Endodermal cell (in vitro differentiated cells): ENCODE data around the gene KATNAL1. TPM values are rescaled to one million over a fixed set of nuclear protein-coding genes. Genes with fewer than 3 reads are reported as not detected.
A peak's percentile ranks its signal among the peaks of the same experiment; 100 is the strongest.

Experiments used
- DNase-seq: peaks from one replicate; pipeline ENCODE4 v3.0.0-alpha.2; 2017
- H3K27ac ChIP-seq: 2 replicates; pipeline ENCODE4 v1.5.1; 2013; ENCODE audit warnings: mild to moderate bottlenecking, low read depth, low read length, moderate library complexity
- H3K27me3 ChIP-seq: 2 replicates; pipeline ENCODE4 v1.6.1; 2013; ENCODE audit warnings: mild to moderate bottlenecking, low read length, moderate library complexity; ENCODE audit not compliant: insufficient read depth, control insufficient read depth, poor library complexity, severe bottlenecking
- H3K36me3 ChIP-seq: 2 replicates; pipeline ENCODE4 v1.7.0; 2013; ENCODE audit warnings: mild to moderate bottlenecking, low read length, moderate library complexity; ENCODE audit not compliant: control insufficient read depth, insufficient read depth
- H3K4me1 ChIP-seq: one replicate; pipeline ENCODE4 v1.7.0; 2013; ENCODE audit warnings: low read length; ENCODE audit not compliant: control insufficient read depth, insufficient read depth
- H3K4me3 ChIP-seq: 2 replicates; pipeline ENCODE4 v1.5.1; 2013; ENCODE audit warnings: mild to moderate bottlenecking, low read length, moderate library complexity
- H3K9ac ChIP-seq: 2 replicates; pipeline ENCODE4 v1.6.1; 2013; ENCODE audit warnings: mild to moderate bottlenecking, low read length, moderate library complexity; ENCODE audit not compliant: poor library complexity, severe bottlenecking; ENCODE audit errors: extremely low read depth
- H3K9me3 ChIP-seq: 2 replicates; pipeline ENCODE4 v1.6.1; 2013; ENCODE audit warnings: mild to moderate bottlenecking, low read length, moderate library complexity; ENCODE audit not compliant: control insufficient read depth
- H3K27ac Mint-ChIP-seq: 2 replicates; pipeline ENCODE4 v1.8.0; 2020; ENCODE audit warnings: mixed read lengths
- H3K27me3 Mint-ChIP-seq: 2 replicates; pipeline ENCODE4 v1.8.0; 2021; ENCODE audit warnings: mild to moderate bottlenecking, mixed read lengths; ENCODE audit not compliant: insufficient read depth
- H3K36me3 Mint-ChIP-seq: 2 replicates; pipeline ENCODE4 v1.8.0; 2020; ENCODE audit warnings: low read depth, mixed read lengths
- H3K4me1 Mint-ChIP-seq: 2 replicates; pipeline ENCODE4 v1.8.0; 2020; ENCODE audit warnings: mixed read lengths
- H3K4me3 Mint-ChIP-seq: 2 replicates; pipeline ENCODE4 v1.8.0; 2020; ENCODE audit warnings: mild to moderate bottlenecking, moderate library complexity, mixed read lengths
- H3K9me3 Mint-ChIP-seq: 2 replicates; pipeline ENCODE4 v1.8.0; 2020; ENCODE audit warnings: mild to moderate bottlenecking, mixed read lengths
- WGBS, 2 experiments: methylation state at CpG; one replicate each; pipeline versions ENCODE4 v1.1.5 to v1.1.7; 2013; ENCODE audit warnings: missing lambda C conversion rate in 2 of 2, mixed read lengths in 1 of 2; ENCODE audit not compliant: insufficient coverage in 1 of 2, insufficient read length in 1 of 2; 5-methylcytosine and 5-hydroxymethylcytosine counted together
- total RNA-seq, 2 donors: library from RNA; stranded (reverse); fragmentation: NEBNext Ultra II Directional in 1 of 2; extraction: Animal tissue kit (Norgen Biotek cat#: 25700) in 1 of 2; gene quantifications; 2 replicates in 1 of 2; 3 replicates in 1 of 2; pipeline ENCODE4 v1.2.1, GENCODE V29; 2021
- TF ChIP-seq, protein P1 (sequence below): fragments of 200-600 bp; sonication (generic); conservative IDR thresholded peaks from 2 replicates; pipeline ENCODE4 v1.5.0; 2021; ENCODE audit warnings: antibody characterized with exemption, mild to moderate bottlenecking

The KATNAL1 gene
- total RNA-seq, 2 donors from 2014 or later: 20.3 to 32.2 TPM

DNA sequence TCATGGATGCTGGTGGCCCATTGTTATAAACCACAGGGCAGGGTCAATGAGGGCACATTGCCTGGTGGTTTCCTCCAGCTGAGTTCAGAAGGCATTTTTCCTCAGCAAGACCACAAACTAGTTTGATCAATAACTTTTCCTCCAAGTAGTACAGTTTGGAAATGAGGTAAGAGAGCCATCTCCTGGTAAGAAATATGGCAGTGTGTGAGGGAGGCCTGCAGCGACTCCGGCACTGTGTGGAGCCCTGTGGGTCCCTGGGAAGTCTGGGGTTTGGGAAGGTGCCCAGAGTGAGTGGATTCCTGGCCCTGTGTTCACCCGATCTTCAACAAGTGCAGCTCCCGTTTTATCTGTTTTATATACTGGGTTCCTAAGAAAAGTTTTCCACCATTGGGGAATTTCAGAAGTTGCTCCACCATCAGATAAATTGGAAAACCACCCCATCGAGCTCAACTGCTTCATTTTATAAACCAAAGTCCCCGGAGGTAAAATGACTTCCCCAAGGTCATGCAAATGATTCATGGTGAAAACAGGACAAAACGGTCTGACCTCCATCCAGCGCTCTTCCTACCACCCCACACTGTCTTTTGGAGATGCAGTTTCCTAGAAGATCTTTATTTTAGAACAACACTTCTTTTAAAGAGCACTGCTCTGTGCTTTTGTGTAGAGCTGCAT lies 148.4 kb downstream of the KATNAL1 start:
- H3K27me3 ChIP-seq: no peaks in the 10 kb centered on the region
- H3K27ac ChIP-seq: no peak overlapping the region
- no peak overlapping the region for H3K4me3 ChIP-seq
- Mint-ChIP-seq H3K4me1 (peaks cover 11% of the 10 kb centered on the region), H3K36me3 (no peaks in the 10 kb centered on the region), H3K27me3 (no peaks in the 10 kb centered on the region), H3K27ac (no peak overlapping the region), H3K4me3 (no peak overlapping the region), H3K9me3 (peaks cover 9% of the 10 kb centered on the region)
- no peak for DNase-seq
- no peaks in the 10 kb centered on the region for H3K4me1 ChIP-seq
- TF ChIP-seq, protein P1, sequence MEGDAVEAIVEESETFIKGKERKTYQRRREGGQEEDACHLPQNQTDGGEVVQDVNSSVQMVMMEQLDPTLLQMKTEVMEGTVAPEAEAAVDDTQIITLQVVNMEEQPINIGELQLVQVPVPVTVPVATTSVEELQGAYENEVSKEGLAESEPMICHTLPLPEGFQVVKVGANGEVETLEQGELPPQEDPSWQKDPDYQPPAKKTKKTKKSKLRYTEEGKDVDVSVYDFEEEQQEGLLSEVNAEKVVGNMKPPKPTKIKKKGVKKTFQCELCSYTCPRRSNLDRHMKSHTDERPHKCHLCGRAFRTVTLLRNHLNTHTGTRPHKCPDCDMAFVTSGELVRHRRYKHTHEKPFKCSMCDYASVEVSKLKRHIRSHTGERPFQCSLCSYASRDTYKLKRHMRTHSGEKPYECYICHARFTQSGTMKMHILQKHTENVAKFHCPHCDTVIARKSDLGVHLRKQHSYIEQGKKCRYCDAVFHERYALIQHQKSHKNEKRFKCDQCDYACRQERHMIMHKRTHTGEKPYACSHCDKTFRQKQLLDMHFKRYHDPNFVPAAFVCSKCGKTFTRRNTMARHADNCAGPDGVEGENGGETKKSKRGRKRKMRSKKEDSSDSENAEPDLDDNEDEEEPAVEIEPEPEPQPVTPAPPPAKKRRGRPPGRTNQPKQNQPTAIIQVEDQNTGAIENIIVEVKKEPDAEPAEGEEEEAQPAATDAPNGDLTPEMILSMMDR: peak; percentile 40
- WGBS, 2 experiments: 65 to 89% methylated on average over 7 to 8 of the region's 8 CpGs
- H3K36me3 ChIP-seq: no peaks in the 10 kb centered on the region
- H3K9ac ChIP-seq: no peak overlapping the region
- no peaks in the 10 kb centered on the region for H3K9me3 ChIP-seq

DNA sequence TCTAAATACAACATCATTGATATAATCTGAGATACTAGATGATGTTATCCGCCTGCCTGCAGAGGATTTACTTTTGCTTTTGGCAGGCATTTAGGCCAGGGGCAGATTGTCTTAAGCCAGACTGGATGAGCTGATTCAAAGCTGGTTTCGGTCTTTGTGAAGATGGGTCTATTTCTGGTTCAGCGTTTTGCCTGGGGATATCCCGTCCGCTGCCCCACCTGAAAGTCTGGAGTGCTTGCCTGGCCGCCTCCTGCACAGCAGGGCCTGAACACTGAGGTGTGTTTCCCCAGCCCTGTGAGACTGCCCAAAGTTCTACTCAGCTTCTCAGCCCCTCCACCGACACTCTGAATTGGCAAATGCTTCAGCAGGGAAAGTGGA lies 149.7 kb downstream of the KATNAL1 start:
- no peak overlapping the region for H3K4me3 Mint-ChIP-seq
- DNase-seq: no peak
- no peak overlapping the region for H3K27ac Mint-ChIP-seq
- Histone ChIP-seq H3K9ac (no peak overlapping the region), H3K27me3 (no peaks in the 10 kb centered on the region), H3K9me3 (no peaks in the 10 kb centered on the region), H3K4me3 (no peak overlapping the region), H3K4me1 (no peaks in the 10 kb centered on the region), H3K36me3 (no peaks in the 10 kb centered on the region), H3K27ac (no peak overlapping the region)
- peaks cover 6% of the 10 kb centered on the region for H3K9me3 Mint-ChIP-seq
- 95 to 96% methylated on average over 7 of the region's 7 CpGs for WGBS, 2 experiments
- H3K4me1 Mint-ChIP-seq: peaks cover 11% of the 10 kb centered on the region
- H3K36me3 Mint-ChIP-seq: no peaks in the 10 kb centered on the region
- TF ChIP-seq, protein P1: no peak
- H3K27me3 Mint-ChIP-seq: no peaks in the 10 kb centered on the region

DNA sequence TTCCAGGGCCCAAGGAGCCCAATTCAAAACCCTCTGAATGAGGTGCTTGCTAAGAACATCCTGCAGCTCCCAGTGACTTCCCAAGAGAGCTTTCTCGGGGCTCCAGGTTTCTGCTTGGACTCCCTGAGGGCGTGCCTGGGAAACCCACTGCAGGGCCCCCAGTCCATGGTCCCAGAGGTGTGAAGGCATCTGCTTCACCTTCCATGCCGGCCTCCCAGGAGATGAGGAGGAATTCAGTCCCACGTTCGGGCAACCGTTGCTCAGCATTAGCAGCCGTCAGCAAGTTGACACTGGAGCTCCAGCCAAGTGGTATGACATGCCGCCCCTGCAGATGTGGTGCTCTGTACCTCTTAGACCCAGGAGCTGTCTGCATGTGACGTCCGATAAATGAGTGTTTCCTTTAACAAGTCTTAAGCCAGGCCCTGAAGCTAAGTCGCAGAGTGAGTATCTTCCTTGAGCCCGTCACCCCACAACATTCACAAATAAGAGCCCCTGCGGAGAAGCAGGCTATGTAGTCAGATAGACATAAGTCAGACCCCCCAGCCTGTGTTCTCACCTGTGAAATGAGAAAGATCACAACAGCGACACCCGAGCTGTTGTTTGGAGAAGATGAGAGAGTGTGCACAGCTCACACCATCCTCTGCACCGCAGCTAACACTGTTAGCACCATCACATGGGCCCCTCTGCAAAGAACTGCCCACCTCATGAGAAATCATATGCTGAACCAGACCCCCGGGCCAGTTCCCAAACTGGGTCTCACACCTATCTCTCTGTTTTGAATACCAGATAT lies 150.3 kb downstream of the KATNAL1 start:
- Histone ChIP-seq H3K4me1 (no peaks in the 10 kb centered on the region), H3K27me3 (no peaks in the 10 kb centered on the region), H3K36me3 (no peaks in the 10 kb centered on the region), H3K9ac (no peak overlapping the region), H3K9me3 (no peaks in the 10 kb centered on the region), H3K4me3 (no peak overlapping the region), H3K27ac (no peak overlapping the region)
- no peak overlapping the region for H3K4me3 Mint-ChIP-seq
- peaks cover 11% of the 10 kb centered on the region for H3K4me1 Mint-ChIP-seq
- 92 to 95% methylated on average over 14 to 17 of the region's 17 CpGs for WGBS, 2 experiments
- H3K36me3 Mint-ChIP-seq: no peaks in the 10 kb centered on the region
- H3K27me3 Mint-ChIP-seq: no peaks in the 10 kb centered on the region
- DNase-seq: no peak
- H3K27ac Mint-ChIP-seq: no peak overlapping the region
- TF ChIP-seq, protein P1: no peak
- peaks cover 2% of the 10 kb centered on the region for H3K9me3 Mint-ChIP-seq
